SK-N-SH treated with all-trans-retinoic acid at 6 μM for 48 hours (cell line): ENCODE measurements around the gene KIF5B.

Source experiments
- ATAC-seq: fragments of 200-7000 bp; cut with Tn5 transposase; 3 replicates; pipeline ENCODE4 v1.9.1; 2020; ENCODE audit warnings: mild to moderate bottlenecking, moderate library complexity
- CSDC2 ChIP-seq: fragments of 250-450 bp; sonication (Bioruptor Pico); IDR thresholded peaks from 2 replicates; pipeline ENCODE4 v1.5.0; 2020; ENCODE audit warnings: mild to moderate bottlenecking, moderate library complexity
- OSR1 ChIP-seq: fragments of 250-450 bp; sonication (Bioruptor Pico); IDR thresholded peaks from 2 replicates; pipeline ENCODE4 v1.8.0; 2022; ENCODE audit warnings: moderate library complexity, mild to moderate bottlenecking, inconsistent platforms
- PPARA ChIP-seq: fragments of 250-450 bp; sonication (Bioruptor Pico); IDR thresholded peaks from 2 replicates; pipeline ENCODE4 v1.5.0; 2020; ENCODE audit warnings: mild to moderate bottlenecking, borderline replicate concordance
- RARB ChIP-seq: fragments of 250-450 bp; sonication (Bioruptor Pico); IDR thresholded peaks from 2 replicates; pipeline ENCODE4 v1.8.0; 2021; ENCODE audit warnings: mild to moderate bottlenecking, moderate library complexity
- SNAI2 ChIP-seq: fragments of 250-450 bp; sonication (Bioruptor Pico); IDR thresholded peaks from 2 replicates; pipeline ENCODE4 v1.5.0; 2020; ENCODE audit warnings: mild to moderate bottlenecking, moderate library complexity
- TCF4 ChIP-seq: fragments of 250-450 bp; sonication (Bioruptor Pico); IDR thresholded peaks from 2 replicates; pipeline ENCODE4 v1.8.0; 2021; ENCODE audit warnings: mild to moderate bottlenecking, moderate library complexity, borderline replicate concordance
- TOX ChIP-seq: fragments of 250-450 bp; sonication (Bioruptor Pico); IDR thresholded peaks from 2 replicates; pipeline ENCODE4 v1.8.0; 2021; ENCODE audit warnings: mild to moderate bottlenecking, moderate library complexity, borderline replicate concordance
- ZFP3 ChIP-seq: fragments of 250-450 bp; sonication (Bioruptor Pico); IDR thresholded peaks from 2 replicates; pipeline ENCODE4 v1.5.0; 2020; ENCODE audit warnings: mild to moderate bottlenecking, moderate library complexity
- ZFP30 ChIP-seq: fragments of 450-650 bp; formaldehyde crosslinking; IDR thresholded peaks from 2 replicates; pipeline ENCODE4 v1.5.0; 2022; ENCODE audit warnings: mild to moderate bottlenecking, moderate library complexity
- ZNF565 ChIP-seq: fragments of 450-650 bp; formaldehyde crosslinking; conservative IDR thresholded peaks from 2 replicates; pipeline ENCODE4 v1.5.0; 2020; ENCODE audit warnings: low read depth, mild to moderate bottlenecking, moderate library complexity
- ZNF70 ChIP-seq: fragments of 450-650 bp; formaldehyde crosslinking; IDR thresholded peaks from 2 replicates; pipeline ENCODE4 v1.5.0; 2020; ENCODE audit warnings: mild to moderate bottlenecking, moderate library complexity
- ZNF8 ChIP-seq: fragments of 450-650 bp; formaldehyde crosslinking; IDR thresholded peaks from 2 replicates; pipeline ENCODE4 v1.5.0; 2020; ENCODE audit warnings: mild to moderate bottlenecking, moderate library complexity
- TF ChIP-seq, protein P1 (sequence below): fragments of 250-450 bp; sonication (Bioruptor Pico); IDR thresholded peaks from 2 replicates; pipeline ENCODE4 v1.8.0; 2021; ENCODE audit warnings: low read depth, mild to moderate bottlenecking, moderate library complexity, borderline replicate concordance
- TF ChIP-seq, protein P2 (sequence below): fragments of 250-450 bp; sonication (Bioruptor Pico); IDR thresholded peaks from 2 replicates; pipeline ENCODE4 v1.5.0; 2020; ENCODE audit warnings: mild to moderate bottlenecking, moderate library complexity
- TF ChIP-seq, protein P3 (sequence below): fragments of 250-450 bp; sonication (Bioruptor Pico); IDR thresholded peaks from 2 replicates; pipeline ENCODE4 v1.8.0; 2020; ENCODE audit warnings: mild to moderate bottlenecking, moderate library complexity, borderline replicate concordance
- TF ChIP-seq, protein P4 (sequence below): fragments of 250-450 bp; sonication (Bioruptor Pico); IDR thresholded peaks from 2 replicates; pipeline ENCODE4 v1.5.1; 2020; ENCODE audit warnings: low read depth, mild to moderate bottlenecking, moderate library complexity

Gene KIF5B

DNA sequence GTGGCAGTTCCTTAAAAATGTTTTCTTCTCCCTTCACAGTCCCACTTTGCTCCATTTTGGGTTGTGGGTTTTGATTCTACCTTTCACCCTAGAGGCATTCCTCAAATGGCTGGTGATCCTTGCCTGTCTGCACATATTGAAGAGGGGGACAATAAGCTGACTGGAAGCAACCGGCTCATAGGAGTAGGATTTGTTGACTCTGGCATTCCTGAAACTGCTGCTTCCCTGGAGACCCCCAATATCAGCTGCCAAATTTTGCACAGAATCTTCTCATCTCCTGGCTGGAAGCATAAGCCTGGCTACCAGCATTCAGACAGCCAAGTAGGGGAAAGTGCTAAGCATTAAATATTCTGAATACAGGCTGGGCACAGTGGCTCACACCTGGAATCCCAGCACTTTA lies 53.7 kb downstream of the KIF5B start:
- no peak for ATAC-seq
- TF ChIP-seq, protein P1, sequence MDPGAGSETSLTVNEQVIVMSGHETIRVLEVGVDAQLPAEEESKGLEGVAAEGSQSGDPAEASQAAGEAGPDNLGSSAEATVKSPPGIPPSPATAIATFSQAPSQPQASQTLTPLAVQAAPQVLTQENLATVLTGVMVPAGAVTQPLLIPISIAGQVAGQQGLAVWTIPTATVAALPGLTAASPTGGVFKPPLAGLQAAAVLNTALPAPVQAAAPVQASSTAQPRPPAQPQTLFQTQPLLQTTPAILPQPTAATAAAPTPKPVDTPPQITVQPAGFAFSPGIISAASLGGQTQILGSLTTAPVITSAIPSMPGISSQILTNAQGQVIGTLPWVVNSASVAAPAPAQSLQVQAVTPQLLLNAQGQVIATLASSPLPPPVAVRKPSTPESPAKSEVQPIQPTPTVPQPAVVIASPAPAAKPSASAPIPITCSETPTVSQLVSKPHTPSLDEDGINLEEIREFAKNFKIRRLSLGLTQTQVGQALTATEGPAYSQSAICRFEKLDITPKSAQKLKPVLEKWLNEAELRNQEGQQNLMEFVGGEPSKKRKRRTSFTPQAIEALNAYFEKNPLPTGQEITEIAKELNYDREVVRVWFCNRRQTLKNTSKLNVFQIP (CRISPR knock-in tag) = no peak
- TF ChIP-seq, protein P2, sequence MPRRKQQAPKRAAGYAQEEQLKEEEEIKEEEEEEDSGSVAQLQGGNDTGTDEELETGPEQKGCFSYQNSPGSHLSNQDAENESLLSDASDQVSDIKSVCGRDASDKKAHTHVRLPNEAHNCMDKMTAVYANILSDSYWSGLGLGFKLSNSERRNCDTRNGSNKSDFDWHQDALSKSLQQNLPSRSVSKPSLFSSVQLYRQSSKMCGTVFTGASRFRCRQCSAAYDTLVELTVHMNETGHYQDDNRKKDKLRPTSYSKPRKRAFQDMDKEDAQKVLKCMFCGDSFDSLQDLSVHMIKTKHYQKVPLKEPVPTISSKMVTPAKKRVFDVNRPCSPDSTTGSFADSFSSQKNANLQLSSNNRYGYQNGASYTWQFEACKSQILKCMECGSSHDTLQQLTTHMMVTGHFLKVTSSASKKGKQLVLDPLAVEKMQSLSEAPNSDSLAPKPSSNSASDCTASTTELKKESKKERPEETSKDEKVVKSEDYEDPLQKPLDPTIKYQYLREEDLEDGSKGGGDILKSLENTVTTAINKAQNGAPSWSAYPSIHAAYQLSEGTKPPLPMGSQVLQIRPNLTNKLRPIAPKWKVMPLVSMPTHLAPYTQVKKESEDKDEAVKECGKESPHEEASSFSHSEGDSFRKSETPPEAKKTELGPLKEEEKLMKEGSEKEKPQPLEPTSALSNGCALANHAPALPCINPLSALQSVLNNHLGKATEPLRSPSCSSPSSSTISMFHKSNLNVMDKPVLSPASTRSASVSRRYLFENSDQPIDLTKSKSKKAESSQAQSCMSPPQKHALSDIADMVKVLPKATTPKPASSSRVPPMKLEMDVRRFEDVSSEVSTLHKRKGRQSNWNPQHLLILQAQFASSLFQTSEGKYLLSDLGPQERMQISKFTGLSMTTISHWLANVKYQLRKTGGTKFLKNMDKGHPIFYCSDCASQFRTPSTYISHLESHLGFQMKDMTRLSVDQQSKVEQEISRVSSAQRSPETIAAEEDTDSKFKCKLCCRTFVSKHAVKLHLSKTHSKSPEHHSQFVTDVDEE (CRISPR knock-in tag) = no peak
- TF ChIP-seq SNAI2 (CRISPR knock-in tag) (no peak), ZNF70 (CRISPR knock-in tag) (no peak), TOX (CRISPR knock-in tag) (no peak), ZNF8 (CRISPR knock-in tag) (no peak), ZFP30 (CRISPR knock-in tag) (no peak), ZNF565 (CRISPR knock-in tag) (no peak), TCF4 (no peak)
- TF ChIP-seq, protein P3, sequence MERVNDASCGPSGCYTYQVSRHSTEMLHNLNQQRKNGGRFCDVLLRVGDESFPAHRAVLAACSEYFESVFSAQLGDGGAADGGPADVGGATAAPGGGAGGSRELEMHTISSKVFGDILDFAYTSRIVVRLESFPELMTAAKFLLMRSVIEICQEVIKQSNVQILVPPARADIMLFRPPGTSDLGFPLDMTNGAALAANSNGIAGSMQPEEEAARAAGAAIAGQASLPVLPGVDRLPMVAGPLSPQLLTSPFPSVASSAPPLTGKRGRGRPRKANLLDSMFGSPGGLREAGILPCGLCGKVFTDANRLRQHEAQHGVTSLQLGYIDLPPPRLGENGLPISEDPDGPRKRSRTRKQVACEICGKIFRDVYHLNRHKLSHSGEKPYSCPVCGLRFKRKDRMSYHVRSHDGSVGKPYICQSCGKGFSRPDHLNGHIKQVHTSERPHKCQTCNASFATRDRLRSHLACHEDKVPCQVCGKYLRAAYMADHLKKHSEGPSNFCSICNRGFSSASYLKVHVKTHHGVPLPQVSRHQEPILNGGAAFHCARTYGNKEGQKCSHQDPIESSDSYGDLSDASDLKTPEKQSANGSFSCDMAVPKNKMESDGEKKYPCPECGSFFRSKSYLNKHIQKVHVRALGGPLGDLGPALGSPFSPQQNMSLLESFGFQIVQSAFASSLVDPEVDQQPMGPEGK = no peak
- TF ChIP-seq, protein P4, sequence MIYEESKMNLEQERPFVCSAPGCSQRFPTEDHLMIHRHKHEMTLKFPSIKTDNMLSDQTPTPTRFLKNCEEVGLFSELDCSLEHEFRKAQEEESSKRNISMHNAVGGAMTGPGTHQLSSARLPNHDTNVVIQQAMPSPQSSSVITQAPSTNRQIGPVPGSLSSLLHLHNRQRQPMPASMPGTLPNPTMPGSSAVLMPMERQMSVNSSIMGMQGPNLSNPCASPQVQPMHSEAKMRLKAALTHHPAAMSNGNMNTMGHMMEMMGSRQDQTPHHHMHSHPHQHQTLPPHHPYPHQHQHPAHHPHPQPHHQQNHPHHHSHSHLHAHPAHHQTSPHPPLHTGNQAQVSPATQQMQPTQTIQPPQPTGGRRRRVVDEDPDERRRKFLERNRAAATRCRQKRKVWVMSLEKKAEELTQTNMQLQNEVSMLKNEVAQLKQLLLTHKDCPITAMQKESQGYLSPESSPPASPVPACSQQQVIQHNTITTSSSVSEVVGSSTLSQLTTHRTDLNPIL (CRISPR knock-in tag) = no peak

DNA sequence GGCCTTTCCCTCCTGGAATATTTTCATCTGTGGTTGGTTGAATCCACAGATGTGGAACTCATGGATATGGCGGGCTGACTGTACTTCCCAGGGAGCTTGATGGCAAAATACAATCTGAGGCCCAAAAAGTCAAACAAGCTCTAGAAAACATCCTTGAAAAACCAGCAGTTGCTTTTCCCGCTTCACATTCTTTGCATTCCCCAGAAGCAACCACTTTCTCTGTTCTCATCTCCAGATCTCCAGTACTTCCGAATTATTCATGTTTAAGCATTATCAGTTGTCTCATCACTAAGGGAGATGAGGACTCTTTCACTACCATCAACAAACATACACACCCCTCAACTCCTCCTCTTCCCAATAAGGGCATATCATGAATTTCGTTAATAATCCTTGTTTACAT lies 55.3 kb downstream of the KIF5B start:
- ATAC-seq = peak; percentile 8; the same call in 1 of the 3 replicates

DNA sequence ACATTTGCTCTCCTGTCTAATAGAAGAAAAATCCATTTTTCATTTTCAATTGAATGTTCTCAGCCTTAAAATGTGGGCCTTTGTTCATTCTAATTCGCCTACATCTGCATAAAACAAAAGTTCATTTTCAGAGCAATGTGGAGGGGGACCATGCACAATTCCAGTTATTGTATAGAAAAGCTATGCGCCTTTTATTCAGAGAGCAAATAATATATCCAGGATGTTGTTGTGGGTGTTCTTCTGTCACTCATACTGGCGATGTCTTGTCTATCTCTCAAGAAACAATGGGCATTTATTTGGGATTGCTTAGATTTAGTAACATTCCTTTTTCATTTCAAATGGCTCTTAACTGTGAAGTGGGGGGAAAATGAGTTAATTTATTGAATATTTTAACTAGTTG lies 56.4 kb downstream of the KIF5B start:
- ATAC-seq = no peak
- TF ChIP-seq, protein P3 = no peak
- TF ChIP-seq, protein P1 (CRISPR knock-in tag) = no peak
- TF ChIP-seq ZNF8 (CRISPR knock-in tag) (no peak), OSR1 (CRISPR knock-in tag) (no peak), ZNF70 (CRISPR knock-in tag) (no peak), RARB (no peak)
- TF ChIP-seq, protein P2 (CRISPR knock-in tag) = no peak

More for the DNA sequence above, 55.3 kb downstream of the KIF5B start:
- TF ChIP-seq PPARA (CRISPR knock-in tag) (no peak), OSR1 (CRISPR knock-in tag) (no peak), ZFP3 (no peak), ZNF565 (CRISPR knock-in tag) (no peak), ZFP30 (CRISPR knock-in tag) (no peak), TOX (CRISPR knock-in tag) (no peak), CSDC2 (no peak)
